Midbrain (tissue), 1 donor: ENCODE data around the gene KRTAP19-2.
"Not testable (repeated sequence)": the region's sequence is repeated elsewhere in the genome, so short reads cannot be mapped to it uniquely, and the experiment has no call there.

ENCODE experiments used
- DNase-seq: peaks from one replicate; lab custom pipeline; 2025; lab: John Stamatoyannopoulos, UW

KRTAP19-2 gene, protein sequence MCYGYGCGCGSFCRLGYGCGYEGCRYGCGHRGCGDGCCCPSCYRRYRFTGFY

GRCh38 chr21:30487336-30487735, at the start of gene KRTAP19-2:
Gene KRTAP19-2 (minus strand): TSS chr21:30487436. CDS start chr21:30487348, 88 bp downstream.
- DNase-seq: no peak

DNA sequence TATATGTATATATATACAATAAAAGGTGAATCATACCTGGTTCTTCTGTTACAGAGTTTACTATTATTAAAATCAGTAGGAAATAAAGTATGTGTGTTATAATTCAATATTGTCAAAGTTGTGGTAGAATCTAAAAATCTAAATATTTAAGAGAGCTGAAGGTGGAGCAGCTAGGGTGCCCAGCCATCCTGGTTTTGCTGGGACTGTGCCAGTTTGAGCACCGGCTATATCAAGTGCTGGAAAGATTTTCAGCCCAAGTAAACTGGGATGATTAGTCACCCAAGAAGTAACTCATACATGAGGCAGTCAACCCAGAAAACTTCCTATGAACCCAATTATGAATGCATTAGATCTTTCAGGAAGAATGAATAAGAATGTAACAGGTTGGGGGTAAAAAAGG, 31.6 kb upstream of the KRTAP19-2 start:
- no peak for DNase-seq

DNA sequence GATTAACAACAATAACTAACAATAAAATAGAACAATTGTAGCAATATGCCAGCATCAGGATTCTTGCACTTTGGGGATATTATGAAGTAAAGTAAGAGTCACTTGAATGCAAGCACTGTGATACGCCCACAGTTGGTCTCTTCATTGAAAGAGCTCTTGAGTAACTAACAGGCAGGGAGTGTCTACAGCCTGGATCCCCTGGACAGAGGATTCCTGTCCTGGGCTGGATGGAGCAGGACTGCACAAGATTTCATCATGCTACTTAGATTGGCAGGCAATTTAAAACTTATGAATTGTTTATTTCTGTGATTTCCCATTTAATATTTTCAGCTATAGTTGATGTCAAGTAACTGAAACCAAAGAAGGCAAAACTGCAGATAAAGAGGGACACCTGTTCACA, 28.4 kb upstream of the KRTAP19-2 start:
- DNase-seq: no peak

- DNase-seq: not testable (repeated sequence)
Measured at GRCh38 chr21:30505621-30506205, 18.5 kb upstream of the KRTAP19-2 start.

DNA sequence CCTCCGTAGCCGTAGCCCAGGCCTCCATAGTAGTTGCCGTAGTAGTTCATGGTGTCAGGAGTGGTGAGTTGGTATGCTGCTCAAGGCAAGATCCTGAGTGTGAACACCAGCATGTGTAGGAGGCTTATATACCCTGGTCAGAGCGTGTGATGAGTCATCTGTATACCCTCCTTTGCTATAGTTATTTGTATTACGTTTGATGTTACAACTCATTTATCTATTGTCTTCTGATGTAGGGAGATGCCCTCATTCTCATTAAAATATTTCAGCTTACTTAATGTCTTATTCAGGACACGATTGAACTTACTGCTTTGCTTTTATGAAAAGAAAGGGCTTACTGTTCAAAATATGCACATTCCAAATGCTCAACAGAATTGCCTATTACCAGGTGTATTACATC, 14.8 kb upstream of the KRTAP19-2 start, which contains the start of gene KRTAP19-5:
KRTAP19-5 (minus strand) TSS at position 101 of the 400 bp plus-strand sequence; CDS start at position 50, 51 bp downstream.
- no peak for DNase-seq

DNA sequence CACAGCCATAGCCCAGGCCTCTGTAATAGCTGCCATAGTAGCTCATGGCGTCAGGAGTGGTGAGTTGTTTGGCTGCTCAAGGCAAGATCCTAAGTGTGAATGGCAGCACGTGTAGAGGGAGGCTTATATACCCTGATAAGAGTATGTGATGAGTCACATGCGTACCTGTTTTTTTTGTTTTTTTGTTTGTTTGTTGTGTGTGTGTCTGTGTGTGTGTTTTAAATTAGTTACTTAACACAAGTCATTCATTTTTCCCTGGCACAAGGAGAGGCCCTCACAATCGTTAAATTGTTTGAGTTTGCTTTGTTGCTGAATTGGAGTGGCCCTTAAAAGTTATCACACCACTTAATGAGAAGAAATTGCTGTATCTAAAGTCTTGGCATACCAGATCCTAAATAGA, 9.8 kb upstream of the KRTAP19-2 start, which contains the start of gene KRTAP19-4:
KRTAP19-4 (minus strand) TSS at position 101 of the 400 bp plus-strand sequence; CDS start at position 46, 55 bp downstream.
- DNase-seq: no peak

DNA sequence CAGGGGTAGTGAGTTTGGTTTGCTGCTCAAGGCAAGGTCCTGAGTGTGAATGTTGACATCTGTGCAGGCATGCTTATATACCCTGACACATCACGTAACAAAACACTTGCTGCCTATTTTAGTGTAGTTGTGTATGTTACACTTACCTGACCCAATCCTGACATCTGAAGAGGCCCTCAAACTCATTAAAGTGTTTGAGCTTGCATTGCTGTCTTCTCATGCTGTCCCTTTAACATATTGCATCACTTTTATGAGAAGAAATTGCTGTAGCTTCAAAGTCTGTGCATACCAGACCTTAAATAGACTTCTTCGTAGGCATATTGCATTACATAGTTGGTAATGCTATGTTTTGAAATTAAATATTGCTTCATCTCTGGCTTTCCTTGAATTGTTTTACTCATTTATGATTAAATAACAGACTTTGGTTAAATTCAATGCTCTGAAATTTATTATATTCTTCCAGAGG, 4.8 kb upstream of the KRTAP19-2 start, which contains the start of gene KRTAP19-3:
KRTAP19-3 (minus strand) TSS at position 51 of the 466 bp plus-strand sequence. CDS start 56 bp downstream, outside the sequence.
- no peak for DNase-seq

DNA sequence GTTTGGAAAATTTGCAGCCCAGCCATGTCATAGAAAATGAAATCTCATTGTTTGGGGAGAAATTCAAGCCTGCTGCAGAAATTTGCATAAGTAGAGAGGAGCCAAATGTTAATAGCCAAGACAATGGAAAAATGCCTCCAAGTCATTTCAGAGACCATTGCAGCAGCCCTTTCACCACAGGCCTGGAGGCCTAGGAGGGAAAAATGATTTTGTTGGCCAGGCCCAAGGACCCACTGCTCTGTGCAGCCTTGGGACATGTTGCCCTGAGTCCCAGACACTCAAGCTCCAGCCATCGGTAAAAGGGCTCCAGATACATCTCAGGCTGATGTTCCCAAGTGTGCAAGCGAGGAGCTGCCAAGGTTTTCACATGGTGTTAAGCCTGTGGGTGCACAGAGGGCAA, 1.1 kb downstream of the KRTAP19-2 start:
- DNase-seq: no peak

DNA sequence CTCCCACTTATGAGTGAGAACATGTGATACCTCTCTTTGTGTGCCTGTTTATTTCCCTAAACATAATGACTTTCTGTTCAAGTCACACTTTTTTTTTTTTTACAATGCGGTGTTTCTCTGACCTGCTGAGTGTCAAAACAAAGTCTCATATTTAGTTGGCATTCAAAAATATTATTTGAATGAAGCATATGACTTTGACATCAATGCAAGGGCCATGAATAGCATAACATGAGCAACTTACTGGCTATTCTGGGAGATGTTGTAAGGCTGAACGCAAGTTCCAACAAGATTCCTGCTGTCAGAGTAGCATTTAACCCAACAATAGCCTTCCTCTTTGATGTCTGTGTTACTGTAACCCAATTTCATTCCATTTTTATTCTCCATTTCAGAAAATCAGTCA, 5.1 kb downstream of the KRTAP19-2 start:
- DNase-seq: no peak

- no peak for DNase-seq
Measured at GRCh38 chr21:30480145-30480544, 7.1 kb downstream of the KRTAP19-2 start, which contains the start of gene KRTAP19-1. Gene KRTAP19-1 (minus strand): TSS chr21:30480367. CDS start chr21:30480317, 50 bp downstream.

- no peak for DNase-seq
Measured at GRCh38 chr21:30479259-30479658, 8.0 kb downstream of the KRTAP19-2 start.

- no peak for DNase-seq
Measured at GRCh38 chr21:30478004-30478403, 9.2 kb downstream of the KRTAP19-2 start.

GRCh38 chr21:30468900-30469714, 18.1 kb downstream of the KRTAP19-2 start:
- no peak for DNase-seq

GRCh38 chr21:30463713-30464112, 23.5 kb downstream of the KRTAP19-2 start:
- no peak for DNase-seq

GRCh38 chr21:30448514-30448913, 38.7 kb downstream of the KRTAP19-2 start:
- no peak for DNase-seq

DNA sequence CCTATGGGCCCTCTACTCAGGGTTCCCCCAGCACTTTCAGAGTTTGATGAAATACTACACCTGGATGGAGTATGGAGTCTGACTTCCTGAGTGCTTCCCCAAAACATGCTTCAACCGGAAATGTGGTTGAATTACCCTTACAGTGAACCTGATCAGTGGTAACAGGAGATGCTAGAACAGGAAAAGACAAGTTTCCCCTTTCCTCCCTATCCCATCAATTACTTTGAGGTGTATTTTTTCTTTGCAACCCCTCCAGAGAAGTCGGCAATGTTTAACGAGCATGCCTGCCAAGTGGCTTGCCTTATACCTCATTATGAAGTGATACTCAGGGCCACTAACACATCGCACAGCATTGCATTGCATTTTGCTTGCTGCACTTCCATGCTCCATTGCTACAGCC, 40.2 kb downstream of the KRTAP19-2 start:
- DNase-seq: no peak

DNA sequence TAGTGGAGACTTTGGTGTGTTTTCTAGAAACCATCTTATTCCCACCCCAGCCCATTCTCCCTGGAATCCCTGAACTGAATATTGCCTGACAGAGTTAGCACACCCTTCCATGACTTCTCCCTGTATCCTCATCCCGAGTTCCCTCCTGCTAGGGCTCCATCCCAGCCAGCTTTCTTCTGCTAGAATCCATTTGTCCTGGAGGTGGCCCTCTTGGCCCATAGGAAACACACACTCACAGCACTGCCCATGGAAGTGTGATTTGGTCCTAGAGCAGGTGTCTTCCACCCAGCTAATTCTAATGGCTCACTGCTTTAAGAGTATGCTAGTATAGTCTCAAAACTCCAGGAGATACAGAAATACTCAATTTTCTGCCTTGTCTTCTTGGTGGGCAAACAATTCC, 43.0 kb downstream of the KRTAP19-2 start:
- no peak for DNase-seq

GRCh38 chr21:30443226-30443625, 44.0 kb downstream of the KRTAP19-2 start:
- DNase-seq: no peak

- no peak for DNase-seq
Measured at GRCh38 chr21:30439975-30440374, 47.3 kb downstream of the KRTAP19-2 start, which contains the start of gene KRTAP15-1. Gene KRTAP15-1 (plus strand): TSS chr21:30440275. CDS start chr21:30440328, 53 bp downstream.
